CD4-positive, alpha-beta T cell treated with Interferon alpha-2 for 1 hour (primary cell): Measurements from ENCODE around the gene GIPC2.
"Not testable (repeated sequence)": the region's sequence is repeated elsewhere in the genome, so short reads cannot be mapped to it uniquely, and the experiment has no call there.

Source experiments
- DNase-seq, 2 donors: peaks; one replicate each; pipeline ENCODE4 v3.0.0-alpha.2; 2020 to 2022

GIPC2 gene

DNA sequence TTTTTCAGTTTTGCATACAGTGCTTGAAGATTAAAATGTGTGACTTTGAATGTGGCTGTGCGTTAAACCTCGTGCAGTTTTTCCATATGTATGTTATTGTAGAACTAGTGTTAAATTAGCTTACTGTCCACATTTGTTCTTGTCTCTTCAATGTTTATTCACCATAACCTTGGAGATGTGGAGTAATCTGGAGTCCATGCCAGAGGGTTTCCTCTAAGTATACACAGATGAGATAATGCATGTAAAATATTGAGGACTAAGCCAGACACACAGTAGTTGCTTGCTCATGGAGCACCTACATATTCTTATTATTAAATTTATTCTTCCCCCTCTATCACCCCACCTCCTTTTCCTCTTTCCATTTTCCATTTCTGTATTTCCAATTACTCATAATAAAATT is 7.7 kb upstream of the GIPC2 start:
- DNase-seq, result no peak

DNA sequence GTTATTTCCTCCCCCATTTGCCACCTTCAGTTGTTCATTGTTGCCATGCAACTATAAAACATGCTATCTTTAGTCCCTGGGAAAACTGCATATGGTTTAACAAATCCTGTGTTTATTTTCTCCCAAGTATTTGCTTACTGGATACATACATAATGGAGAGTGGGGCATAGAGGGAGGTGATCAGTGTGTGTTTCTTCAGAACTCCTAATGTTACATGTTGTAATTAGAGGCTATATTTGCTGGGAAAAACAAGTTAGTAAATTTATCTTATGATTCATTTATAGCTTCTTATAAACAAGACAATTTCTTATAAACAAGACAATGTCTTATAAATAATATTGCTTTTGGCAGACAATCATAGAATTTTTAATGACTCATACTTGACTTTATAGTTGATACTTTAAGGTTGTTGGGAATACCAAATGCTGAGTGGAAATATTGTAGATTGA is 7.3 kb upstream of the GIPC2 start:
- no peak for DNase-seq

DNA sequence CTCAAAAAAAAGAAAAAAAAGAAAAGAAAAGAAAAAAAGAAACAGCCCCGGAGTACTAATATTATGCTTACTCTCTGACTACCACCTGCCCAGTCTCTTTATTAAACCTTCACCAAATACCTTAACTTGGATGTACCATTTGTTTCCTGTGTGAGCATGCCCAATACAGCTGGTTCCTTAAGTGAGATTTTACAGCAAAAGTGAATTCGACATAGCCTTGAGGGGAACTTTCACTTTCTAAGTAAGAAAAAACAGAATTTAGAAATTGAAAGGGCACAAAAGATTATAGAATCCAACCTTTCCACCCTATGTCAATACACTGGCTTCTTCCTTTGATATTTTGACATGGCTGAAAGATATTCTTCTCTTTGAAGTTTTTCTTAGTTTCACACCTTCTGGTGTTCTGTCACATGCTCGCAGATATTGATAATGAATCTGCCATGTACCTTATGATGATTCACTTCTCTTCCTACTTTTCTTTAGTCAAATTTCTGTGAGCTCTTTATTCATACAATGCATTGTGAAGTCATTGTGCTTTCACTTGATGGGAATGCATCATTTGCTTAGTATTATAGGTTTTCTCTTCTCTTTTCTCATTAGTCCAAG is 5.2 kb upstream of the GIPC2 start:
- no peak for DNase-seq

DNA sequence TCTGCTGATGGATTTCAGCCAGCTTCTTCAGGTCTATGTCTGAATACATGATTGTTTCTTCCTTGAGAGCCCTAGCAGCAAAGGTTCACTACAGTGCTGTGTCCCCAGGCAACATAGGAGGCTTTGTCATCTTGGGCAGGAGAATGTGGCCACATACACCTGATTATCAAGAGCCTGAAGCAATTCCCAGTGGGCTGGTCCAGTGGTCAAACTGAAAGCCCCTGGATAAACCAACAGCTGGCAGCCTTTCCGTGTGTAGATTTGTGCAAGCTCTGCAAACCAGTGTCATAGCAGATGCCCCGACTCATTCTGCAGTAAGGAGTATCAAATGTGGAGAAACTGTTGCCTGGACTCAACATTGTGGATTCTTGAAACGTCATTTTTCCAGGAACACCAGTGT is 2.3 kb upstream of the GIPC2 start:
- no peak for DNase-seq

DNA sequence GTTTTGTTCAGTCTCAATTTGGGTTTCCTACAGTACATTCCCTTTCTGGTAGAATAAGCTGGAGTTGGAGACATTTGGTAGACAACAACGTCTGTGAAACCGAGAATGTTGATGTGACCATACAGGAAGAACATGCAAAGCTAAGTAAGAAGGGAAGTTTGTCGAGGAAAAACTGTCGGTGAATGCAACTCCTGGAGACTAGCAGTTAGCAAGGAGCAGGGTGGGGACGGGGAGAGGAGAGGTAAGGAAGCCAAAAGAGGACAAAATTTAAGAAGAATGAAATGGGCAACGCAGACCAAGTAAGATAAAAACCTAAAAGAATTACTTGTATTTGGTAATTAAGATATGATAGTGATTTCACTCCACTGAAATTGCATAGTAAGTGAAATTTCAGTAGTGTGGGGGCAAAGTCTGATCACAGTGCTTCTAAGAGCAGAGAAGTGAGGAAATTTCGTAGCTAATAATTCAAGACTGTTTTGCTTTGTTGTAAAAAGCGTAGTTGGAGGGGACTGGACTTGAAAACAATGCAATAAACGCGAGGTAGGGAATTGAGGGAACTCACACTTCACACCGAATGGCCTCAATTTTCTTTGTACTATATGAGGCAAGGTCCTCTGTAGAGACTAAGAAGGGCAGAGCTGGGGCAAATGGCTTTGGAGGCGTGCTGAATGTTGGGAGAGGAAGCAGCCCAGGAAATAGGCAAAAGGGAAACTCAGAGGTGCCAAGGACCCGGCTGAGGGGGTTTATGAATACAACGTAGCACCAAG is 787 bp upstream of the GIPC2 start:
- DNase-seq, result no peak

DNA sequence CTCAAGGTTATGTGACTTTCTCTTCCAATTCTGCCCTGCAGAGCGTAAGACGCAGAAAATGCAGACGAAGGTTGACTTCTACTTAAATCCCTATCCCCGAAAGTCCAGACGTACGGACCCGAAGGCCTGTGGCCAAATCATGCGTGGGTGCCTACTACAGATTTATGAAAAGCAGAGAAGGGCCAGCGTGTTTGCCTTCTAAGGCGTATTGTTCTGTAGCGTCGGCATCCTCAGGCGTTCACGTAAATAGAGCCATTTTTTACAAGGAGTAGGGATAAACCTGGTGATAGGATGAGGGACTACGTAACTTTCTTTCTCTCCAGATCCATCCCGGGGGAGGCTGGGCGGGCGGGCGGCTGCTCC is 222 bp upstream of the GIPC2 start:
- no peak for DNase-seq

DNA sequence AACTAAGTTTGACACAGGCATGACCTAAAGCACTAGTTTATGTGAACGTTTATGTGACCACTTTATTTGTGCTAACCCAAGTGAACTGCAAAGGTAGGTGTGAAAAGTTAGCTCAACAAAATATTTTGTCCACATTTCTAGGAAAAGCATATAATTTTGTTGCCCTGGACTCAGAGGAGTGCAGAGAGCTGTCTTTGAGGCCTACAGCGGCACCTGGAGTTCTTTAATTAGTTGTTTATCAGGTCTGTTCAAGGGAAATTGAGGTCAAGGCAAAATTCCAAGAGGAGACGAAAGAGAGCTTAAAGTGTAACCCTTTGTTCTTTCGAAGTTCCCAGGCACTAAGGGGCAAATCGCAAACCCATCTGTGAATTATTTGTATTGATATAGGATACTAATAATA is 1.3 kb downstream of the GIPC2 start:
- no peak for DNase-seq

DNA sequence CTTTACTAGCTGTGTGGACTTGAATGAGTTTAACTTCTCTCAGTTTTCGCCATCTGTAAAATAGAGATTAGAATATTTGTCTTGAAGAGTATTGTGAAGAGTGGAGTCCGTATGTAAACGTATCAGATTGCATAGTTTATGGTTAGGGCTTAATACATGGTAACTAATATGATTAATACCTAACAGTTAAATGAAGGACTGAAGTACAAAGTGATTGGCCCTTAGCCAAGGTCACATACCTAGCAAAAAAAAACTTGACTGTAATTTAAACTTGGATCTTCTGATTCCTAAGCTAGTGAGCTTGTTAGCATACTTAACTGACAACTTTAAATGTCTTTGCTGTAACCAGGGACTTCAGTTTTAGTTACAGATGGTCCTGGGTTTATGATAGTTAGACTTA is 1.9 kb downstream of the GIPC2 start:
- no peak for DNase-seq

DNA sequence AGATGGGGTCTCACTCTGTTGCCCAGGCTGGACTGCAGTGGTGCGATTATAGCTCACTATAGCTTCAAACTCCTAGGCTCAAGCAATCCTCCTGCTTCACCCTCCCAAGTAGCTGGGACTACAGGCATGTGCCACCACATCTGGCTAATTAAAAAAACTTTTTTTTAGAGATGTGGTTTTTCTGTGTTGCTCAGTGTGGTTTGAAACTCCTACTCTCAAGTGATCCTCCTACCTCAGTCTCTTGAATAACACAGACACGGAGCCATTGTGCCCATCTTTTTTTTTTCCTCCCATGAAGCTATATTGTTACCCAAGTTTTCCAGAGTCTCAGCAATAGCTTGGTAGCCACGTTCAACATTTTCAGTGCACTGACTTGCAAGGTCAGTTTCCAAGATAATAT is 2.7 kb downstream of the GIPC2 start:
- no peak for DNase-seq

DNA sequence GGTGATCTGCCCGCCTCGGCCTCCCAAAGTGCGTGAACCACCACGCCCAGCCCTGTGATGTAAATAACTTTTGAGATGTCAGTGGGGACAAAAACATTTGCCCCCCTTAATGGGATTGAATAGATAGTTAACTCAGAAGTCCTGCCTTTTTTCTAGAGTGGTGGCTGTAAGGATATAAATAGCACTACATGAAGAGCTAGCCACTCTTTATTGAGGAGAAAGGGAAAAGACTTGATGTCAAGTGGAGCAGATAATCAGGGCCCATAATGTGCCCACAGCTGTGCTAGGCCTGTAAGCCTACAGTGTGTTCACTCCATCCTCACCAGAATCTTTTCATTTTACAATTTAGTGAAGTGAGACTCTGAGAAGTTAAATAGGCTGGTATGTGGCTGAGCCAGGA is 3.6 kb downstream of the GIPC2 start:
- no peak for DNase-seq

DNA sequence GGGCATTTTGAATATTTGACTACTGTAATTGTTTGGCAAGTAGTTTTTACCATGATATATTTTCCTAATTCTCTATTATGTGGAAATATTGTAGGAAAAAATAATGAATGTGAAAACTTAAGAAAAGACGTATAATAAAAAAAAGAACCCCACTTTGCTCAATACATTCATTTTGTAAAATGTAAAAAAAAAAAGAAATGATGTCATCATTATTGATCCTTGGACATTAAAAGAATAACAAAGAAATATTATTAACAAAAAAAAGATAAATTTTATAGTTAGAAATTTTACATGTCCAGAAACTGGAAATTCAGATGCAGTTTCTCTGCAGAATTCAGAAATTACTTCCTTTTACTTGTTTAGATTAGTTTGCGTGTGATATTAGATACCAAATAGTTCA is 5.2 kb downstream of the GIPC2 start:
- no peak for DNase-seq

DNA sequence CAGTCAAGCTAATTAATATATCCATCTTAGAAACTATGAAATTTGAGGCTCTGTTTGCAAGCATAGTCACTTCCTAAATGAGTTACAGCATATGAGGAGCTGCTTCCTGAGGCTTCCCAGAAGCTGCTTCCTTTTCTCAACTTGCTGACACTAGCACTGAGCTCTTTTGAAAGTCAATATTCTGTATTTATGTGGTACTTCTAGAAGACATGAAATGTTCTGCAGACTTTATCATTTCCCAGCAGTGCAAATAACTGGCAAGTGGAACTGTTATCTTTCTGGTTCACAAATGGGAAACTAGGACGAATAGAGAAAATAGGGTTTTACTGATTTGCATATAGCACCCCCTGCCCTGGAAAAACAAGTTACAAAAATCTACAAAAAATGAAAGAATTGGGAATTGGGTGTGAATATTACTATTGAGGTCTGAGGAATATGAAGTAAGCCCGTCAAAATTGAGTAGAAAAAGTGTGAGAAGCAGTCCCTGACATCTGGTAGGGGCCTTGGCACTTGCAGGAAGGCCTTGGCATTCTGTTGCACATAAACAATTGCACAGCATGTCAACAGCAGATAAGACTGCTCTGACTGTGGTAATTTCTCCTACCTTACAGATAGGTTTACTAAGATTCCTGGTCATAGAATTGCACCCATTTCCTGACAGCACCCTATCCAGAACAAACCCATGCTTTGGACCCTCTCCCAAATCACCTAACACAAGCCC is 7.1 kb downstream of the GIPC2 start:
- DNase-seq, result no peak

DNA sequence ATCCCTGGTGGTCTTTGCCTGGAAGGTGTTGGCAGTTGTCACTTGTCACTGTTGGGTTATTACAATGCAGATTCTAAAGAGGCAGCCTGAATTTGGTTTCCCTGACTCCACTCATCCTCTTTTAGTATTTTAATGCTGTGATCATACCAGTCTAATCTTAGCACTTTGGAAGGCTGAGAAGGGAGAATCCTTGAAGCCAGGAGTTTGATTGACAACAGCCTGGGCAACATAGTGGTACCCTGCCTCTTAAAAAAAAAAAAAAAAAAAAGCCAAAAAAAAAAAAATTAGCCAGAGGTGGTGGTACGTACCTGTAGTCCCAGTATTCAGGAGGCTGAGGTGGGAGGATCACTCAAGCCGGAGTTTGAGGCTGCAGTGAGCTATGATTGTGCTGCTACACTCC is 7.7 kb downstream of the GIPC2 start:
- no peak for DNase-seq

DNA sequence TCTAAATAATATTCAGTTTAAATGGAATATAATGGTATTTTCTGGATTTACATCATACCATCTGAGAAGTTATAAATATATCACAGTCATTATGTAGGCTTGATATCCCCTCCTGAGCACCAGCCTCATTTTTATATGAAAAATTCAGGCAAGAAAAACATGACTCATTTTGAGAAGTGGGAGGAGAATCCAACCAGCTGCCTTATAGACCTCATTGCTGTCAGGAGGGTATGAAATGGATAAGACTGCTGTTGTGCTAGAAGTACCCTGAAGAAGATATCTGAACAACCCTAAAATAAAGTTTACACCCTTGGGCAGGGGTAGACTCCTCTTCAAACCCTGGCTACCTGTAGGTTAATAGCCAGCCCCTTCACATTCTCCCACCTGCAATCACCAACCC is 8.8 kb downstream of the GIPC2 start:
- no peak for DNase-seq

DNA sequence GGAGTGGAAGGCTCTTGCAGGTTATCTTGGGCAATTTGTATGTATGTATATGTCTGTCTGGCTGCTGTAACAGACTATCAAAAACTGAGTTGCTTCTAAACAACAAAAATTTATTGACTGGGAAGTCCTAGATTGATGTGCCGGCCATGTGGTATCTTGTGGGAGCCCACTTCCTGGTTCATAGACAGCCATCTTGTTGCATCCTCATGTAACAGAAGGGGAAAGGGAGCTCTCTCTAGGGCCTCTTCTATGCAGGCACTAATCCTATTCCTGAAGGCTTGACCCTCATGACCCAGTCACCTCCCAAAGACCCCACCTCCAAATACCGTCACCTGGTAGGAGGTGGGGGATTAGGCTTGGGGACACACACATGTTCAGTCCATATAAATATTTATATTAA is 9.2 kb downstream of the GIPC2 start:
- DNase-seq, result no peak

DNA sequence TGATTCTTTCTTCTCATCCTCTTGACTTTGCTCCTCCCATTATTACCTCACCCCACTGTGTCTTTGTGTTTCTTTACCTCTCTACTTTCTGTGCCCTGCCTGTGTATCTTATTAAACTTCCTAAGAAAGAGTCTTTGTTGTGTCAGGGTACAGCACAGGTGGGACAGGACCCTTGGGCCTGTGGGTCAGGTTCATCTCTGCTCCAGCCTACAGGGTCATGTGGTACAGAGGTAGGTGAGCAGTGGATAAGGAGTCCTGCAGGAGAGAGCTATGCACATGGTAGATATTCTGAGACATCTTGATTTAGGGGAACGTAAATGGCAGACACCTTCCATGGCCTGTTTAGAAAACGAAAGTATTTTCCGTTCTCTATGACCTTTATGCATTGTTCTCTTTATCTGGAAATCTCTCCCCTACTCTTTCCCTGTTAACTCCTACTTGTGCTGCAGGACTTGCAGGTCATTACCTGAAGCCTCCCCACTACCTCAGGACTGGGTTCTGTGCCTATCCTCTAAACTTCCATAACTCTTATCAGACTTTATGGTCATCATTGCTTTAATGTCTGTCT is 9.9 kb downstream of the GIPC2 start:
- DNase-seq, result no peak

DNA sequence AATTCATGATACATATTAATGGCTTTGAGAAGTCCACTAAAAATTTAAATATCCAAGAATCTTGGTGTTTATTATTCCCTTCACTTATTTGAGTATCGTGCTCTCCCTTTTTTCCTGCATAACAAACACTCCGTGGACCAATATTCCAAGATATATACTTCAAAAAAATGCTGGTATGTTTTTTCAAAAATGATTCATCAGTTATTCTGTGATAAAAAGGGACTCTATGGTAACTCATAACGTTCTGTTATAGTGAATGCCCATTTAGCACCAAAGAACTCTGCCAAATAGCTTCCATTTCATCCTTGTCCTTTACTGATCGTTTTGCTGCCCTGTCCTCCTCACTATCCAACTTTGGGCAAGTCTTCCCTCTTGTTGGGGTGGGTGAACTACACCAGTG is 12.9 kb downstream of the GIPC2 start:
- DNase-seq, result no peak

DNA sequence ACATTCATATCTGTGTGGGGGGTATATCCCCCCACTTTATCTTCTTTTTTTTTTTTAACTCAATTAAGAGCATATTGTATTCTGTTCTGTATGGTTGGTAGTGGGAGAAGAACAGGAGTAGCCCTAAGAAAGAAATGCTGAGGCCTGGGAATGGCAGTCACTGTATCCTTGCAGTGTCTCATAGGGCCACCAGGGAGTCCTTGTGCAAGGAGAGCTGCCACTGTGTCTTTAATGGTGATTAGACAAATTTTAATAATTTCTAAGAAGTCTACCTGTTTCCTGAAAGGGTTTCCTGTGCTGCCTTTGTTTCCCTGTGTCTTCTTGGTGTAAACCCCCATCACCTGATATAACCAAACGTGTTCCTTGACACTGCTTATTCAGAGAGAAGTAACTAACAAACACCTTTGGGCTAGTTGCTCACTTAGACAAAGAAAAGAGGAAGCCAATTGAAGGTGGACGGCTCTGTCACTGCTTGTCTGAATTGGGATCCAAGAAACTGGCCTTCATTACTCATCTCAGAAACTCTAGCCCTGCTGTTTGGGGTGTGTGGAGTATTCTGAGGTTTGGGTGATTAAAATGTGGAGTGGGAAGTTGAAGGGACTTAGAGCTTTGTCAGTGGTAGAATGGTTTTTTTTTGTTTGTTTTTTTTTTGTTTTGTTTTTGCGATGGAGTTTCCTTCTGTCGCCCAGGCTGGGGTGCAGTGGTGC is 15.2 kb downstream of the GIPC2 start:
- DNase-seq, result no peak

DNA sequence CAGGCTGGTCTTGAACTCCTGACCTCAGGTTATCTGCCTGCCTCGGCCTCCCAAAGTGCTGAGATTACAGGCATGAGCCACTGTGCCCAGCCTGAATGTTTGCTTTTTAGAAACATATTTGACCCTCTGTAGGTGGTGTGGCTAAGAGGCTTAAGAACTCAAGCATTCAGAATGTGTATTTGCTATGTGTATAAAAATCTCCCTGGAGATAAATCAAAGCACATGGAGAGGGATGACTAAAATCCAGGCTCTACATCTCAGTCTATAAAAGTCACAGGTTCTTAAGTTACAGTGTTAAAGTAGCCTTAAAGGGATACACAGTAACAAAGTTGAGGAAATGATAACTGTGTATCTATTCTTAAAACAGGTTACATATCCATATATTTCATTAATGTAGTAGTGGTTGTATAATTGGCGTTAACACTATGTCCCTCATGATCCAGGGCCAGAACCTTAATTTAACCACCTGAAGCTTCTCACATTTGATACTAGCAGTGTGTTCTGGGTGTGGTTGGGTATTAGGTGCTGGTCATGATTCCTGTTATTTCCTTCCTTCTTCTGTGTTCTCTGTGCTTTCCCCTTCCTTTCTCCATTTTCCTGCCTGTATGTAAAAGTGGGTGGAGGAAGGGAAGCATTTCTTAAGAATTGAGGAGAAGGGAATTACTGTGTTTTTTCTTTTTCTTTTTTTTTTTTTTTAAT is 16.2 kb downstream of the GIPC2 start:
- no peak for DNase-seq

DNA sequence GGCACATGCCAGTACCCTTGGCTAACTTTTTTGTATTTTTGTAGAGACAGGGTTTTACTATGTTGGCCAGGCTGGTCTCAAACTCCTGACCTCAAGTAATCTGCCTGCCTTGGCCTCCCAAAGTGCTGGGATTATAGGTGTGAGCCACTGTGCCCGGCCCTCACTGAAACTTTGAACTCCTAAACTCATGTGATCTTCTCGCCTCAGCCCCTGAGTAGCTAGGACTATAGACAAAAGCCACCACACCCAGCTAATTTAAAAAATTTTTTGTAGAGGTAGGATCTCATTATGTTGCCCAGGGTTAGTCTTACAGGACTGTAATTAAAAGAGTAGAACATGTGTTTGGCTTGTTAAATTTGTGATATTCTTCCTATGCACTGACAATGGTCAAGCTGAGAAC is 19.1 kb downstream of the GIPC2 start:
- not testable (repeated sequence) for DNase-seq

DNA sequence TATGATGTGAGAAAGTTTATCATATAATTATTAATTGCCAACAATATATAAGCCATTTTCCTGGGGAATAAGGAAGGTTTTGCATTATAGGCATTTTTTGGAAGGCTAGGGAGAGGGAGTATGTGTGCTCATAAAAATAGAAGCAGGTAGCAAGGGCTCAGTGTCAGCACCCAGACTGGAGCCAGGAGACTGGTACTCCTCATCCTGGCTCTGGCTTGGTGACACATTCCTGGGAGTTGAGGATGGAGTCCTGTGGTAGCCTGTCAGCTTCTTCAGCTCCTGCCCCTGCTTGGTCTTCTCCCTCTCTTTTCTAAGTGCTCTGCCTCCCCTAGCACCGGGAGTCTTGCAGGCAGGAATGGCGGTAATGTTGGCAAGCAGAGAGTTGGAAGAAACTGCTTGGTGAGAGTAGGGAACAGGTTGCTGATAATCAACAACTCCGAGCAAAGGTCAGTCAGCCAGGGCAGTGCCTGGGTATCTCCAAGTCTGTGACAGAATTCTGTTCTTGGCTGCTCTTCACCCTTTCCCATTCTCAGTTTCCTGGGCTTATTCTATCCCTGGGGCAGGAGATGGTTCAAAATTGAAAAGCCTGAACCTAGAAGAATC is 23.0 kb downstream of the GIPC2 start:
- DNase-seq, result no peak

DNA sequence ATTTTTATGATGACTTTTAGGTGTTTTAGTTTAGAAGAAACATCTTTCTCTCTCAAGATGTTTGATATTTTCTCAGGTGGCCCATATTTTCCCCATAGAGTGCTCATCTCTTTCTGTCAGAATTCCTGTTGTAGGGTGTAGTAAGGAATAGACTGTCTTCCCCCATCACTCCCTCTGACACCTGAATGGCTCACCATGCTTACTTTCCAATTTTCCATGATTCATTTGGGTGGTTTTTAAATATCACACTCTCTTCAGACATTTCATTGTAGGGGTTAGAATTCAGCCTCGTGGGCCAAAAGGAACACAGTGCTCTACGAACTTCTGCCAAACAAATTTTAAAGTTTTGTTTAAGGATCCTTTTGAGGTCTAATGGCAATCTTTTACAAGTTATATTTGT is 24.0 kb downstream of the GIPC2 start:
- no peak for DNase-seq
